Activated CD4-positive, CD25-positive, alpha-beta regulatory T cell treated with anti-CD3 and anti-CD28 coated beads, Interleukin-2, amount 50 U/mL, for 24 hours (primary cell): ENCODE measurements around the gene NFIC.
"Not testable (repeated sequence)": the region's sequence is repeated elsewhere in the genome, so short reads cannot be mapped to it uniquely, and the experiment has no call there.

Experiments used
- ATAC-seq, 2 donors: fragments of 150-1000 bp; cut with Tn5 transposase; one replicate each; pipeline ENCODE4 v1.10.0; 2021; ENCODE audit warnings: mild to moderate bottlenecking in 1 of 2, moderate library complexity in 1 of 2

NFIC gene

GRCh38 chr19:3375221-3376090 lies 9.1 kb downstream of the NFIC start:
- ATAC-seq: no peak

GRCh38 chr19:3376091-3376455 lies 9.7 kb downstream of the NFIC start:
- ATAC-seq: not testable (repeated sequence)

DNA sequence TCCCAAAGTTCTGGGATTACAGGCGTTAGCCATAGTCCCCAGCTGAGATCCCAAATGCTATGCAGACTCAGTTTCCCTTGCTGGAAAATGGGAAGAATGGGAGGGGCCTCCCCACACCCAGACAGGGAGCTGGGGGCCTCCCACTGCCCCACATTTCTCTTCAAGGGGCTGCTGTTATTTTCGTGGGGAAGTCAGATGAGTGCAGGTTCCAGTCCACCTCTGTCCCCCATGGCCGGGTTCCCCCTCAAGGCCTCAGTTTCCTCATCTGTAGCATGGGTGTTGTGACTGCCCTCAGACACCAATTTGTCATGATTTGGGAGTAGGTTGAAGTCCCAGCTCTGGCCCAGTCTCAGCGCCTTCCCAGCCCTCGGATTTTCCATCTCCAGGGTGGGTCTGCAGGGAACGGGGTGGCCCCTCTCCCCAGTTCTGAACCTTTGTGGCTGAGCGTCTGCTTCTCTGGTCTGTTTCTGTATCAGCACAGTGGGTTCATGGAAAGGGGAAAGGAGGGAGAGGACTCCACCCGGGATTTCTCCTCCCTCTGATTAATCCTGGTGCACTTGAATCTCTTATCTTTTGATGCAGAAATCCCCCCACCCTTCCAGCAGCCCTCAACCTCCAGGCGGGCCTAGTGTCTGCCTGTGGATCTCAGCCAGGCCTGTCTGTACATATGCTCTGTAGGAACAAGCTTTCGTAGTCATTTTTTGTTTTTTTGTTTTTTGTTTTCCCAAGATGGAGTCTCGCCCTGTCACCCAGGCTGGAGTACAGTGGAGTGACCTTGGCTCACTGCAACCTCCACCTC lies 12.2 kb downstream of the NFIC start:
- no peak for ATAC-seq

DNA sequence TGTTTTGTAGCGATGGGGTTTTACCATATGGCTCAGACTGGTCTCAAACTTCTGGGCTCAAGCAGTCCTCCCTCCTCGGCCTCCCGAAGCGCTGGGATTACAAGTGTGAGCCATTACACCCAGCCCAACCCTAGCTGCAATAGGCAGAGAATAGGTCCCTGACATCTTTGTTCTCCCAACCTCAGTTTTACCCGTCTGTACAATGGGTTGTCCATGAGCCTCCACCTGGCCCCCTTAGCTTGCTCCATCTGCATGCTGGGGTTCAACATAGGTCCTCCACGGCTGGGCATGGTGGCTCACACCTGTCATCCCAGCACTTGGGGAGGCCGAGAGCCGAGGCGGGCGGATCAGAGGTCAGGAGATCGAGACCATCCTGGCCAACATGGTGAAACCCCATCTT lies 14.4 kb downstream of the NFIC start:
- ATAC-seq: no peak

- ATAC-seq: no peak
Observed at GRCh38 chr19:3381701-3382372, 15.5 kb downstream of the NFIC start.

DNA sequence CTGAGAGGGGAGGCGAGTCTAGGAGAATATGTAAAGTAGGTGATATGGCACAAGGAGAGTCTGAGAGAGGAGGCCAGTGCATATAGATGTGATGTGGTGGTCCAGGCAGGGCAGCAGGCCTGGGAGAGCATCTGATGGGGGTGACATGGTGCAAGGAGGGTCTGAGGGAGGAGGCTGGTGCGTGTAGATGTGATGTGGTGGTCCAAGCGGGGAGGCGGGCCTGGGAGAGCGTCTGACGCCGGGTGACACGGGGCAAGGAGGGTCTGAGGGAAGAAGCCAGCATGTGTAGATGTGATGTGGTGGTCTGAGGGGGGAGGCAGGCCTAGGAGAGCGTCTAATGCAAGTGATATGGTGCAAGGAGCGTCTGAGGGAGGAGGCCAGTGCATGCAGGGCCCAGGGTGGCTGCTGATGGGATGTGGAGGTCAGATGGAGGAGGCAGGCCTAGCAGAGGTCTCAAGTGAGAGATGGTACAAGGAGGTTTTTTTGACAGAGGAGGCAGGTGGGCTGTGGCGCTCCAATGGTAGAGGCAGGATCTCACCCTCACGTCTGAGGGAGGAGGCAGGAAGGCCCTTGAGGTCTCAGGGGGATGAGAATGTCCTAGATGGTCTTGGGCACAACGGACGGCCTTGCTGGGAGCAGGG lies 16.2 kb downstream of the NFIC start:
- ATAC-seq: no peak

DNA sequence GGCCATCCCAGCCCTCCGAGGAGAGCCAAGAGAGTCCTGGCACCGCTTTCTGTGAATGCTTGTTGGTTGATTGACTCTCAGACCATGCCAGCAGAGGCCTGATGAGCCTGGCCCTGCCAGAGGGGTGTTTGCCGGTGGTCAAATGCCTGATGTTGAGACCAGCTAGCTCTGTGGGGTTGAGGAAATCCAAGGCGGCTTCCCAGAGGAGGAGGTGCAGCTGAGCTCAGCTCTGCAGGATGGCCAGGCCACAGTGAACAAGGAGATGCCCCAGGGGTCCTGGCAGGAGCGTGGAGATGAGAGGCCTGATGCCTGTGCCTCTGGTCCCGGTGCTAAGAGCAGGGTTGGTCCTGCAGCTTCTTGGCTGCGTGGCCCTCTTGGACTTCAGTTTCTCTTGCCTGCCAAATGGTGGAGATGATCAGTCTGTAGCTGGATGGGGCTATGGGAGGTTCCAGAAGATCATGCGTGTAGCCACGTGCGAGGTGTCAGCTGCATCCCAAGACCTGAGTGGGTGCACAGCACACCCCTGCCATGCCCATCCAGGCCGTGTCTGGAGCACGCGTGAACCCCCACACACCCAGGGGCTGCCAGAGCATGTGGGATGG lies 16.8 kb downstream of the NFIC start:
- ATAC-seq: no peak

- ATAC-seq: no peak
Observed at GRCh38 chr19:3386447-3387234, 20.3 kb downstream of the NFIC start.

DNA sequence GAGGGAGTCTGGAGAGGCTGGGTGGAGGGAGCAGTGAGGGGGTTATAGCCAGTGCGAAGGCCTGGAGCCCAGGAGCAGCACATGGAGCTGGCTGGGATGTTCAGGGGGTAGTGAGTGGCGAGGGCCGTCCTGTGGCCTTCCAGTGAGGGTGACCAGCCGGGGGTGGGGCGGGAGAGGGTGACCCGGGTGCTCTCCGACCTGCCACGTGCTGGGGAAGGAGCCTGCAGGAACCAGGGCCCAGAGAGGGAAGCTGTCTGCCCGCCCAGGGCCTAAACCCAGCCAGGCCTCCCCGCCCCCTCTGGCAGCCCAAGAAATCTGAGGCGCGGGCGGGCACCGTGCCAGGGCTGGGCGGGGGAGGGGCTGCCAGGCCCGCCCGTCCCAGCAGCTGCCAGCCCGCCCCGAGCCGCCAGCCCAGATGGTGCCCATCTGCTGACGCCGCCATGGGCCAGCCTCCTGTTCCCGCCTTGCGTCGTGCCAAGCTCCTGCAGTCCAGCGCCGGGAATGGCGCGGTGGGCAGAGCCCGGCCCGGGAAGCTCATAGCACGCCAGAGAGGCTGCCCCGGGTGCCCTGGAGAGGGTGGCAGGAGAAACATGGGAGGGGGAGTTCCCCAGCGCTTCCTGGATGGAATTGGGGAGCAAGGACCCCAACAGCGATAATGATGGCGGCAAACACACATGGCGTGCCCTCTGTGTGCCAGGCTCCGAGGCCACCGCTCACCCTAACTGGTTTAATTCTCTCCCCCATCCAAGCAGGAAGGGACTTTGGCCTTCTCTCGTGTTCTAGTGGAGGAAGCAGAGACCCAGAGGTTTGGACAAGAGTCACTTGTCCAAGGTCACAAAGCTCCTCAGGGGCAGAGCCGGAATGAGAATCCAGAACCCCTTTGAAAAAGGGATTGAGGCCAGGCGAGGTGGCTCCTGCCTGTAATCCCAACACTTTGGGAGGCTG lies 21.5 kb downstream of the NFIC start:
- ATAC-seq: no peak

DNA sequence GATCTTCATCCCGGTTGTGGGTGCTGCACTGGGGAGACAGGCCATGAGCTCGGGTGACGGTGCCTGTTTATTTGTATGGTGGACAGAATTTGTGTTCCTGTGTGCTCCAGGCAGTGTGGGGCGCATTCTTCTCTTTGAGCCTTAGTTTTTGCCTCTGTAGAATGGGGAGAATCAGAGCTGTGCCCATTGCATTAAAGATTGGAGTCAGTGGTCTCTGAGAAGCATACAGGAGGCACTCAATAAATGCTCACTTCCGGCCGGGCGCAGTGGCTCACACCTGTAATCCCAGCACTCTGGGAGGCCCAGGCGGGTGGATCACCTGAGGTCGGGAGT lies 23.0 kb downstream of the NFIC start:
- ATAC-seq: no peak

DNA sequence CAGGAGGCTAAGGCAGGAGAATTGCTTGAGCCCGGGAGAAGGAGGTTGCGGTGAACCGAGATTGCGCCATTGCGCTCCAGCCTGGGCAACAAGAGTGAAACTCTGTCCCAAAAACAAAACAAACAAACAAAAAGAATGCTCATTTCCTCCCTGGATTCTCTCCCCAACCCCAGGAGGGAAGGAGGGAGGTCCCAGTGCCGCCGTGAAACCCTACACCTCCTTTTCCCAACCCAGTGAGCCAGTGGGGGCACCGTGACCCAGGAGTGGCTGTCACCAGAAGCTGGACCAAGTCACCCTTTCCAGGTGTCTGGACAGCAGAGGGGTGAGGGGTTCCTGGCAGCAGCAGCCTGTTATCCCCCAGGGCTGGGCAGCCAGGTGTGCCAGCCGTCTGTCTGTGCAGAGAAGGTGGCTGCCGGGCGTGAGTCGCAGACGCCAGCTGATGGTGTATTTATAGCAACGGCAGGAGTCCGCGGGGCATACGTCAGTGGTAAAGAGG lies 23.5 kb downstream of the NFIC start:
- no peak for ATAC-seq

DNA sequence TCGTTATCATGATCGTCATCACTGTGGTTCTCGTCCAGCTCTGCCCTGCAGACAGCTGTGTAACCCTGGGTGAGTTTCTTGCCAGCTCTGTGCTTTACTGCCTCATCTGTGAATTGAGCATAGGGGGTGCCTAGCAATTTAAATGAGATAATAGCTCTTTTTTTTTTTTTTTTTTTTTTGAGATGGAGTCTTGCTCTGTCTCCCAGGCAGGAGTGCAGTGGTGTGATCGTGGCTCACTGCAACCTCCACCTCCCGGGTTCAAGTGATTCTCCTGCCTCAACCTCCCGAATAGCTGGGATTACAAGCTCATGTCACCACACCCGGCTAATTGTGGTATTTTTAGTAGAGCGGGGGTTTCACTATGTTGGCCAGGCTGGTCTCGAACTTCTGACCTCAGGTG lies 25.5 kb downstream of the NFIC start:
- ATAC-seq: not testable (repeated sequence)

GRCh38 chr19:3392480-3392879 lies 26.1 kb downstream of the NFIC start:
- no peak for ATAC-seq

GRCh38 chr19:3396881-3397265 lies 30.5 kb downstream of the NFIC start:
- ATAC-seq: no peak

- ATAC-seq: no peak
Observed at GRCh38 chr19:3397266-3398022, 31.1 kb downstream of the NFIC start.

DNA sequence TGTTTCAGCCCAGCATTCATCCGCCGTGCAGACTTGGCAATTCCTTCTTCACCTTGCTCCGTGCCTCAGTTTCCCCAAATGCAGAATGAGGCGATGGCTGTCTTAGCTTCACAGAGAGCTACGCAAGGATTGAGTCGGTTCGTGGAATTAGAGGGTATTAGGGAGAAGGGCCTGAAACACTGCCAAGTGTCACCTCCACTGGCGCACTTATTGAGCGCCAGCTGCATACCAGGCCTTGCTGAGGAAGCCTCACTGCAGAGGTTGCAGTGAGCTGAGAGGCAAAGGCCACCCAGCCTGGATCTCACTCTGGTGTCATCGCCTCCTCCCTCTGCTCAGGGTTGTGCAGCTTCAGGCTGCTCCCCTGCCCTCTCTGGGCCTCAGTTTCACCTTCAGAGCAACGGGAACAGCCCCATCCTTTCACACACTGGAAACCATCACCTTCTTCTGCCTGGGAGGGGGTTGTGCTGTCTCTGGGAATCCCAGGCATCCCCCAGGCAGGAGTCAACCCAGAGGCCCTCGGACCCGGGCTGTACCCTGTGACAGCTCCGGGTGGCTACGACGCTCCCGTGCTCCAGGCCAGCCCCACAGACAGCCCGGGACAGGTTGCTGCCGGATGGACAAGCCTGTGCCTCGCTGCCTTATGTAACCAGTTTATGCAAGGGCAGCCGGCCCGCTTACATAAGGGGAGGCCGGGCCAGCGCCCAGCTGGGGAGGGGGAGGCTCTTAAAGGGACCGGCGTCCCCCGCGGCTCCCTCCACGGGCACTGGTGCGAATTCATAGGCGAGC lies 31.9 kb downstream of the NFIC start:
- no peak for ATAC-seq

DNA sequence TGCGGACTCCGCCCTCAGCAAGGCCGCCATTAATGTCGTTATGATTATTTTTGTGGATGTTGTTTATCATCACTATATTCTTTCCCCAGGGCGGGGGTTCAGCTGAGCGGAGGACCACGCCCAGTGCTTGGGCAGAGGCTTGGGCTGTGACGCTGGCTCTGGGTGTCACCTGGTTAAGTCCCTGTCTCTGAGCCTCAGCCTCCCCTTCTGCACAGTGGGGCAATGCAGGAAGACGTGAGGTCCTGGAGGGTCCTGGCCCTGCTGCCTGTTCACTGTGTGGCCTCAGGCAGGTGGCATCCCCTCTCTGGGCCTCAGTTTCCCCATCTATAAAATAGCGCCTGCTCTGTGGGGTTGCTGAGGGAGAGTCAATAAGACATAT lies 32.5 kb downstream of the NFIC start:
- no peak for ATAC-seq

DNA sequence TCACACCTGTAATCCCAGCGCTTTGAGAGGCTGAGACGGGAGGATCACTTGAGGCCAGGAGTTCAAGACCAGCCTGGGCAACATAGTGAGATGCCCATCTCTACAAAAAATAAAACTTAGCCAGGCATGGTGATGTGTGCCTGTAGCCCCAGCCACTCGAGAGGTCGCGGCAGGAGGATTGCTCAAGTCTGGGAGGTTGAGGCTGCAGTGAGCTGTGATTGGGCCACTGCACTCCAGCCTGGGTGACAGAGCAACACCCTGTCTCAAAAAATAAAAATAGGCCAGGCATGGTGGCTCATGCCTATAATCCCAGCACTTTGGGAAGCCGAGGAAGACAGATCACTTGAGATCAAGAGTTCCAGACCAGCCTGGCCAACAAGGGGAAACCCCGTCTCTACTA lies 32.9 kb downstream of the NFIC start:
- not testable (repeated sequence) for ATAC-seq
